Stimulated activated CD4-positive, alpha-beta T cell treated with anti-CD3 and anti-CD28 coated beads, TNF-alpha, amount 100 ng/mL, for 24 hours (primary cell): Measurements from ENCODE around the gene CACNA2D4.

Source experiments
- DNase-seq, 3 experiments: peaks; one replicate each; pipeline ENCODE4 v3.0.0-alpha.2; 2020; ENCODE audit warnings: low read depth in 3 of 3

CACNA2D4 gene

DNA sequence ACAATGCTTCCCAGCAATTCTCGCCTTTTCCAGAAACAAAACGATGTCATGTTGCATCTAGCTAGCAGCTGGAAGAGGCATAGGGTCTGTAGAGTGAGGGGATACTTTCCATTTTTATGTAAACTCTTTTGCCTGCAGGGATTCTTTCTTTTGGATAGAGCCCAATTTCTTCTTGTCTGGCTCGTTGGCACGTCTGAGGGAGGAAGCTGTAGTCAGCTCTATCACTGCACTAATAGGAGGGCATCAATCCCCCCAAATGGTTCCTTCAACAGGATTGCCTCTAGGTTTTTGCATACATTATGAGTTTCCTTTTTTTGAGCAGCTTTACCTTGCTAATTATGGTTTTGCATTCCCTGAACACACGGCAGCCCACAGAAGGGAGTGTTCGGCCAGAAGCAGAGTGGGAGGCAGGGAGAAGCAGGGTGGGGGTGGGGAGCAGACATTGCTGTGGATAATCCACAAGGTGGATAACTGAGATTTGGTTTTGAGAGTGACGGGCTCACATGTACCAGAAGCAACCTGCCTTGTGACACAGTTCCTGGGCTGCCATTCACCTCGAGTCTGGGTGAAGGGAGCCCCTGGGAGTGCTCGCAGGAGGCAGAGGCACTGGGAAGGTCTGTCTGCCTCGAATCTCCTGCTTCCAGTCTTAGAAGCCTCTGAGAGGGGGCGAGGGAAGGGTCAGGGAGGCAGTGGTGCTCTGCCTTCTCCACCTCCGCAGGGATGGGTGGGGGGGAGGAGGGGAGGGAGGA lies 73.6 kb downstream of the CACNA2D4 start:
- no peak for DNase-seq

DNA sequence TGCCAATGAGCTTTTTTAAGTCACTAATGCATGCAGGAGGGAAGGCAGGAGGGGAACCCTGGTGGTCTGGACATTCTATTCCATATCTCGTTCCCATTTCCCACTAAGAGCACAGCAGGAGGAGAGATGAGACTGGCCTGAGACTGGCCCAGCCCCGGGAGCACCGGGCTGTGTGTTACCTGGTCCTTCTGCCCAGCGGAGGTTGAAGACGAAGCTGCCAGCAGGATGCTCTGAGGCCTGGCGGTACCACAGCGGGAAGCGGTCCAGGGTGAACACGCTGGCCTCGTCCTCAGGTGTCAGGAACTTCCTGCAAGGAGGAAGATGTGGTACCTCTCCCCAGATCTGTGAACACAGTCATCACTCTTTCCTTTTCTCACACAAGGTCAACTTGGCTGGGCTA lies 74.2 kb downstream of the CACNA2D4 start:
- no peak for DNase-seq

DNA sequence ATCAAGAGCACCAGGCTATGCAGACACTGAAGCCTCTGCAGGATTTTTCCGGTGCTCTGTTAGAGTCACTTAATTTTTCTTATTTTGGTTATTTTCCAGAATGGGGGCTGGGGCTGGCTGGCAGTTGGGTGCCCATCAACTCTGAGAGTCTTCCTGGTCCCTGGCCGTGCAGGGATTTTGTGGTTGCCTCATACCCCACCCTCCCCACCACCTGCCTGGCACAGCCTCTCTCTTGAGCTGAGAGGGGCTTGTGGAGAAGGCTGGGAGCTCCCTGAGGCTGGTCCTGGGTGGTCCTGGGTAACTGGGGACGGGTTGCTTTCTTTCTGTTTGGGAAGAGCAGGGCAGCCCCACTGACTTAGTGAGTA lies 74.8 kb downstream of the CACNA2D4 start:
- DNase-seq = no peak

DNA sequence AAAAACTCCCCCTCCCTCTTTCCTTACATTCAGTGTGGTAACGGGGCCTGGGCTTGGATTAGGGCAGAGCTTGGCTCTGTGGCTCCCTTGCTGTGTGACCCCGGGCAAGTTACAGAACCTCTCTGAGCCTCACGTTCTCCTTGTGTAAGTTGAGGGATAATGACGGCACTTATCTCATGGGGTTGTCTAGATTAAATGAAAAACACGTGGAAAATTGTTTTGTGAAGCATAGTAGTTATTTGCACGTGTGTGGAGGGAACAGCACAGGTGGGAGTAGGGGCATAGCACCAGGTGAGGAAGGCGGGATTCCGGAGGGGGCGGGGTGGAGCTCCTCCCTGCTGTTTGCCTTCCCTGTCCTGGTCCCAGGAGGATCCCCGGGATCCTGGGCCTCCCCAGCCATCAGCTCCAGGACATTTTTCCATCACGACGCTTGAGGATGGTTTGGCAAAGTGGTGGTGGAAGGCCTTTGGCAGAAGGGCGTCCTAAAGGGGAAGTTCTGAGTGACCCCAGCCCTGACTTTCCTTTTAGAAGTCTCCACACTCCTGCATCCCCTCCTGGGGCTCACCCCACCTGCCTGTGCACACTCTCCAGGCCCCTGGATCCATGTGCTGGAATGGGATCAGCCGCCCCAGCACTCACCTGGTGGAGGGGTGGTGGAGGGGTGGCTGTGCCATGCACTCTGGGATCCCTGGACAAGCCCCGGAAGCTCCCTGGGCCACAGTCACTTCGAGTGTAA lies 75.4 kb downstream of the CACNA2D4 start:
- DNase-seq = no peak

DNA sequence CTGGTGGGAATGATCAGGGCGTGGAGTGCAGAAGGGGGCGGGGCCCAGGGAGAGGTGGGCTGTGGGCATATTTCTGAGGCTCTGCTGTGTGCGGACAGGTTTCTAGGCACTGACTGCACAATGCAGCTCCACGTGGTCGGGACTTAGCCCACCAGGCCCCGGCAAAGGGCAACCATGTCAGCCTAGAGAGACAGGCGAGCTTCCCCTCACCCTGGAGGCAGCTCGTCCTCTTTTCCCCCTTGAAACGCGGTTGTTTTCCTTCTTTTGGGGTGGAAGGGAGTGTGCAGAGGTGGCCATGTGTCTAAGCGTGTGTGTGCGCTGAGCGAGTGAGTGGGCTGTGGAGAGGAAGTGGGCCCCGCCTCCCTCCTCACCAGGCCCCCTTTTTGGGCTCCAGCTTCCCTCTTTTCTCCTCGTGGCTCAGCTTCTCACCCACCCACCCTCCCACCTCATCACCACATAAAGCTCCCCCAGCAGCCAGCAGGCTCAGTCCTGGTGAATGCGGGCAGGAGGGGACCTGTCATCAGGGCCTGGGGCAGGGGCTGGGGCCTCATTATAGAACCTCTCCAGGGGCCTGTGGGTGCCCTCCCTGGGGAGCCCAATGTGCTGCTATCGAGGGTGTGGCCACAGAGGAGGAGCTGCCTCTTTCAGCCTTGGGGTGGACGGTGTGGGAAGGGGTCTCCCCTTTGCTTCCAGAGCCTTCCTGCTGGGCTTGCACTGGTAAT lies 76.1 kb downstream of the CACNA2D4 start:
- no peak for DNase-seq

DNA sequence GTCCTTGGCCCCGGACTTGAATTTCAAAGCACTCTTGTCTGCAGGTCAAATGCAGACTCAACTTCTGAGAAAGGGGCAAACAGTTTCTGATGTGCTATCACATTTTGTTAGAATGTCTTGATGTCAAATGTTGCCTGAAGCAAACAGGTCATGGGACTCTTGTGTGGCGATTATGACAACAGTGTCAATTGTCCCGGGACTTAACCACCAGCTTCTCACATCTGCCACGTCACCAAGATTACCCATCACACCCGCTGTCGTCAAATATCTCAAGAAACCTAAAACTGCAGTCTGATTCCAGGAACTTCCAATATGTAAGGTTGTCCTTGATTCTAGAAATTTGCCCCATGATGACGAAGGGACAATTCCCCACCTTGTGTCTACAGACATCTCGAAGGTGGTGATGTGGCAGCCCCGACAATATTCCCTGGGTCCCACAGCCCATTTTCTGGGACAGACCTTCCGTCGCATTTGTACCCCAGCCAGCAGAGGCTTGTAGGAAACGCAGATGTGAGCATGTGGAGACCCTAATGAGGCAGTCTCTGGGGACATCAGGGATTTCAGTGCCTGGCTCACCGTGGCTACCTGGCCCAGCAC lies 76.8 kb downstream of the CACNA2D4 start:
- no peak for DNase-seq

DNA sequence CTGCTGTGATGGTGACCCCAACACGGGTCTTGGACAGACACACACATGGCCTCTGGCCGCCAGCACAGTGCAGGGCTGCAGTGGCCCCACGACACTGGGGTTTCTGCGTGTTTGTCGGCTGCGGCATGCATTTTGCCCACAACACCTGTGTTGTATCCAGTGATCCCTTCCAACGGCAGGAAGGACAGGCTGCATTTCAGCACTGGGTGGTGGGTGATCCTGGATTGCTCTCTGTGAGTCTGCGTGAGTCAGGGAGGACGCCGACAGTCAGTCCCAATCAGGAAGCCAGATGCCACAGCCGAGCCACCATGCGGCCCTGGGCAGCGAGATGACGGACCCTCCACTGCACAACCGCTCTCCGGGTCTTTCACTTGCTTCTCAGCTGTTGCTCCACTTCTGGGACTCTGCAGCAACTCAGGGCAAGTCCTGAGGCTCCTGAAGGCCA lies 77.4 kb downstream of the CACNA2D4 start:
- no peak for DNase-seq

DNA sequence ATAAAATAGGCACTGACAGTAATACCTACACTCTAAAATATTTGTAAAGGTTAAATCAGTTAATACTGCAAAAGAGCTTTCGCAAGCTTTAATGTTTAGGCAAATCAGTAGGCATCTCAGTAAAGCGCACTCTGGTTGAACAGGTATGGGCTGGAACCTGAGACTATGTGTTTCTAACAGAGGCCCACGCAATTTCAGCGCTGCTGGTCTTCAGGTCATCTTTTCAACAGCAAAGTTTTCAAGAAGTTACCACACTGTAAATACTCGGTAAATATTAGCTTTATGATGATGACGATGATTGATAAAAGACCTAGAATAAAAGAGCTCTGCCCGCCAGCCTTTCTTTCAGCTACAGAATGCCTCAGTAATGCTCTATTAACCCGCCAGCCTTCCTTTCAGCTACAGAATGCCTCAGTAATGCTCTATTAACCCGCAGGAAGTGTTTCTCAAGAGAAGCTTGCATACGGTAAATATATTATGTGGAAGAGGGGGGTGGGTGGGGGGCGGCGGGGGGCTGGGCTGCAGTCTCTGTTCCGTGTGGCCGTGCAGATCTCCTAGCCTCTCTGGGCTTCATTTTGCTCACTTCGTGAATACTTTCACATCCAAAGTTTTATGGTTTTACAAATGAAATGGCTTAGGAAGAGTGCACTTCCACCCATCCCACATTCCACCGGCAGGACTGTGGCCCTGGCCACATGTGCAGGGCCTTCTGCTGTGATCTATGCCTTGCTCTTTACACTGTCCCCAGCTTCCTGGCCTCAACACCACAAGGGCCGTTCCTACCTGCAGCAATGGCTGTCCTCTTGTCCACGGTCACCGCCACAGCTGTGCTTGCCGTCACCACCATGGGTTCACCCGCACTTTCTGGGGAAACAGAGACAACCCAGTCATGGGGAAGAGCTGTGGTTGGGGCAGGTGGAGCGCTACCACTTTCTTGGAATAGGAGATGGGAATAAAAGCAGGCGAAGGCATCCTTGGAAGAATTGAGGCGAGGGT lies 78.2 kb downstream of the CACNA2D4 start:
- no peak for DNase-seq

DNA sequence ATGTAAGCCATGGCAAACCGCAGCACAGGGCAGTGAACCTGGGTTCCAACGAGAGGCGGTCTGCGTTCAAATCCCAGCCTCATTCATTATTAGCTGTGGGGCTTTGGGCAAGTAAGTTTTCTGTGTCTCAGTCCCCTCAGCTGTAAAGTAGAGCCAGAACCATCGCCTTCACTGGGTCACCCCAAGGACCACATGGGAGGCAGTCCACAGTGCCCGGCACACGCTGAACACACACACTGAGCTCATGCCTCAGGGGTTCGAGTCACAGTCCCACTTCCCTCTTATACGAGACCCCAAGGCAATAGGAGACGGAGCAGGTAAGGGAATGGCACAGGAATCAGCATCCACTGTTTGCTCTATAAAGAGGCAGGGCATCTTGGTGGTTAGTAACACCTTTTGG lies 79.0 kb downstream of the CACNA2D4 start:
- DNase-seq = no peak

DNA sequence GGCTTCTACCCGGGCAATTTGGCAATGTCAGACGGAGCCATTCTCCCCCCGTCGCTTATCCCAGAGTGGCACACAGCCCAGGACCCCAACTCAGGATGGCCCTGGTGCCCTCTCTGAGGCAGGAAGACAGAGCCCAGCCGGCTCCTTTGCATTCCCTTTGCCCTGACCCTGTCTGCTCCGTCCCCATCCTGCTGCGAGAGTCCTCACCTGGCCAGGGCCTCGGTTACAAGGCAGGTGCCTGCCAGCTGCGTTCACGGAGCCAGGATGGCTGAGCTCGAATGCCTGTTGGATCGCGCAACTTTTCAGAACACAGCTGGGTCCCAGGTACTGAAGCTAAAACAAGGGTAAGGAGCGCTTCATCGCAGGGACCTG lies 79.5 kb downstream of the CACNA2D4 start:
- DNase-seq = no peak

DNA sequence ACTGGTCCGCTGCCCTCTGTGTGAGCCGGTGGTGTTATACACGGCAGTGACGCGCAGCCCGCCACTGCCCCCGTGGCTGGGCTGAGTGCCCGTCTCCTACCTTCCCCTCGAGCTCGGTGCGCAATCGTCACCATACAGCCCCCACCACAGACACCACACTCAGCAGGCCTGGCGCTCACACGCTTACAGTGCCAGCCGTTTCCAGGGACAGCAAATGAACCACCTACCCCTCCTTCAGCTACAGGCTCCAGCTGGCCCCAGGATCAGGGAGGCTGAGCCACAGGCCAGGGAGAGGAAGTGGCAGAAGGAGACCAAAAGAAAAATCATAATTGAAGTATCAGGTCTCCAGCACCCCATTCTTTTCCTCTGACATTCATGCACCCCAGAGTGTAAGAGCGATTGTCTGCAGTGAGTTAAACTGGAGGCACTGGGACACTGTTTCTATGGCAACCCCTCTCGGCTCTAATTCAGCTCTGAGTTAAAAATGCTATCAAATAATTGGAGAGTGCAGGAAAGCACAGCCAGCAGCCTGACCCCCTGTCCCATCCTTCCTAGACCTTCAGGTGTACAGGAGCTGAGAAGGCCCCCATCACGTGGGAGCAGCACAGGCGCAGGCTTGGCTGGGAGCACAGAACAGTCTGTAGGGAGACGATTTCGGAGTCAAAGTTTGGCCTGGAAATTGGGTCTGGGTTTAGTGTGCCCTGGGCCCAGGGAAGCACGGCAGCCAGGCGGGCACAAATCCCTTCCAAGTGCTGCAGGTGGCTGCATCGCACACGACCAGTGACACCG lies 80.1 kb downstream of the CACNA2D4 start:
- no peak for DNase-seq

DNA sequence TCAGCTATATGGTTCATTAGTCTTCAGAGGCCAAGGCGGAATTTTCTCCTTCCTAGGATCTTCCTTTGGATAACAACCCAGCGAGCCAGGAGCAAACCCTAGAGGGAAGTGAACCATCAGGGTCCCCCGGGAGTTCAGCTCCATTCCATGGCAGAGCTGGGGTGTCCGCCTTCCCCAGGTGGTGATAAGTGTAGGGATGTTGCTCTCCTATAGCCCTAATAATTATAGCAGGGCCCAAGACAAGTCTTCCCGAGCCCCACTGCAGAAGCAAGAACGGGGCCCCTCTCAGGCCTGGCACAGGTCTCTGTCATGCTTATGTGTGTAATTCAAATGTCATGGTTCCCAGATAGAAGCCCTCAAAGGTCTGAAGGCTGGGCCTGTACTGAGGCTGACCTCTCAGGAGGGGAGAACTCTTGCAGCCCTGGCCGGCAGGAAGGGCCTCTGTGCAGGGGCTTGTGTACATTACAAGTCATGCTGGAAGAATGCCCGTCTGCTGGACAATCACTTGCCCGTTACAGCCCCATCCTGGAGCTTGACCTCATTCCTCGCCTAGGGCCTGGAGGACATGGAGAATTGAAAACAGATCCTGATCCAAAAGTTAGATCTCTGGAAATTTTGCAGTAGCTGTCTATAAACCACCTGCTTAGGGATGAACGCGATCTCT lies 80.8 kb downstream of the CACNA2D4 start:
- DNase-seq = no peak

DNA sequence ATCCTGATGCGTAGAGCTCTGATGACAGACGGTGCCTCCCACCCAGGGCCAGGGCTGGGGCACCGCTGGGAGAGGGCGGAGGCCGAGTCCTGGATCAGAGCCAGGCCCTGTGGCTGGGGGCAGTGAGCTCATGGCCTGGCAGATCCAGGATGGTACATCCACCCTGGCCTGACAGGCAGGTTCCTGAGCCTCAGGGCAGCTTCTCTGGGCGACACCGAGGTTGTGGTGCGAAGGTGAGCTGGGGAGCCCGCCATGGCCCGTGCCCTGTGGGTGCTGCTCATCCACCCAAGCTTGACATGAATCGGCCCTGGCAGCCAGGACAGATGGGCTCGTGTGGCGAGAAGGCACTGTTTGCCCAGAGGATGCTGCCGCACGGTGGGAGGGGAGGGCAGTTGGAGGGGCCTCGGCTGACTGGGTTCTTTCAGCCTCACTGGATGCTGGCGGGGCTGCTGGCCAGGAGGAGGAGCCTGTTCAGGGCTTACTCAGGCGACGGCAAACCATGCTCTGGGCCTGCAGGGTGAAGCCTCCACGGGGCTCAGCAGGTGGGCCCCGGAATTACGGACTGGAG lies 81.5 kb downstream of the CACNA2D4 start:
- DNase-seq = no peak

DNA sequence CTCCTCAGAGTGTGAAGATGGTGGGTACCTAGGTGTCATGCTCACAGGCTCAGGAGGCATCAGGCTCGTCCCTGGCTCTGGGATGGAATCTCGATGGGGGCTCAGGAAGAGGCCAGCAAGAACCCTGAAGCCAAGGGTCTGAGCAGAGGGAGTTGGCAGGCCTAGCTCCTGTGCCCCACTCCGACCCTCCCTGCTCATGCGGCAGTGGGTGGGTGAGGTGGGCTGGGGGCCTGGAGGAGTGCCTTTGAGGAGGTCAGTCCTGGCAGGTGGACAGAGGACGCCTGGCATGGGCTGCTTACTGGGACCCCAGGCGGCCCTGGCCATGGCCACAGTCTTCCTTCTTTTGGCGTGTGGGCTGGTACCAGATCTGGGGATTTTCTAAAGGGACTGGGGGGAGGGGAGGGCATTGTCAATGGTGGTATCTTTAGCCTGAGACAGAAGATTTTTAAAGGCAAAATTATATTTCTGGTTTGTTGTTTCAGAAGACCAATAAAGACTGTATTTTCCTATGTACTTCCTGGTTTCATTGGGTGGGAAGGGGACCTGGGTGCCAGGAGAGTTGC lies 82.1 kb downstream of the CACNA2D4 start:
- DNase-seq = no peak

DNA sequence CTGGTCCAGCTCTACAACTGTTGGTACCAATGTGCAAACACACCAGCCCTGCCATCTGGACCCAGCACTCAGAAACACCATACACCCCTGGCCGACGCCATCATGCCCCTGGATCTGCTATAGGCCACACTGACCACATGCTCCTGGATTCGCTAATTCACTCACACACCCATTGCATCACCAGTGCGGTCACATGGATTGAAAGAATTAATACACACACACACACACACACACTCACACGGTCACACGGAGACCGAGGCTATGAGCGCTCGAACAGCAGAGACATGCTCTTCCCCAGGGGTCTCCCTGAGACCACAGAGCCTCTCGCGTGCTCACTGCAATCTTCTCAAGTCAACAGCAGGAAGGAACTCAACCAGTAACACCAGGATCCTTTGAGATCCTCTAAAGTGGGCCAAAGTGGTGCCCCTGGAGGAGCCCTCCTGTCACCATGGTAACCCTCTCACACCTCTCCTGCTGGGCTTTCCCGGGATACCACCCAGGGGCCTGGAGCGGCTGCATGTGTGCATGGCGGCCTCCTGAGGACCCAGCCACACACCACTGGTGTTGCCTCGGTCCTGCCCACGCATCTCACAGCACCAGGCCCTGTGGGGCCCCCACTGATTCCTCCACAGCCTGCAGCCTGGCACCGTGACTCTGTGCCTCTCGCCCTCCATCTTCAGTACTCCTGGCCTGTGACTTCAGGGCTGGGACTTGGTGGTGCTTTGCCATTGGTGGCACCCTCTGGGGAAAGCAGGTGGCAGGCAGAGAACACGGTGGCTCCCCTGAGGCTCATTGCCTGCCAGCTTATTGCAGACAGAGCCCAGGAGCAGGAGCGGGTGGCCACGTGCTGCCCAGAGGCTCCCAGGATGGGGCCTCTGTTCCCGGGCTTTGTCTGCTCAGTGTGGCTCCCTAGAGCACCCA lies 83.0 kb downstream of the CACNA2D4 start:
- DNase-seq = no peak

DNA sequence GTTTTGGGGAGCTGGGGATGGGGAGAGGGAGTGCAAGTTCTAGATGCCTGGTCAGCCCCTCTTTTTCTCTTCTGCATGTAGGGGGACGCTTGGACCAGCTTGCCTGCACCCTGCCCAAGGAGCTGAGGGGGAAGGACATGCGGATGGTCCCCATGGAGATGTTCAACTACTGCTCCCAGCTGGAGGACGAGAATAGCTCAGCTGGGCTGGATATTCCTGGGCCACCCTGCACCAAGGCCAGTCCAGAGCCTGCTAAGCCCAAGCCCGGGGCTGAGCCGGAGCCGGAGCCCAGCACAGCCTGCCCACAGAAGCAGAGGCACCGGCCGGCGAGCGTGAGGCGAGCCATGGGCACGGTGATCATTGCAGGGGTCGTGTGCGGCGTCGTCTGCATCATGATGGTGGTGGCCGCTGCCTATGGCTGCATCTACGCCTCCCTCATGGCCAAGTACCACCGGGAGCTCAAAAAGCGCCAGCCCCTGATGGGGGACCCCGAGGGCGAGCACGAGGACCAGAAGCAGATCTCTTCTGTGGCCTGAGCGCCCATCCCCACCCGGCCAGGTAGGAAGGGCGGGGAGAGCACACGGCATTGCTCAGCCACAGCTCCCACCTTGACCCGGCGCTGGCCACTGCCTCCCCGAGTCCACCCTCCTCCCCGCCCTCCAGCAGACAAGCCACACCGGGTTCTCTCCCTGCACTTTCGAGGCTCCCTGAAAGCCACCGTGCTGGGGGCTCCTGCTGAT lies 84.1 kb downstream of the CACNA2D4 start:
- no peak for DNase-seq

DNA sequence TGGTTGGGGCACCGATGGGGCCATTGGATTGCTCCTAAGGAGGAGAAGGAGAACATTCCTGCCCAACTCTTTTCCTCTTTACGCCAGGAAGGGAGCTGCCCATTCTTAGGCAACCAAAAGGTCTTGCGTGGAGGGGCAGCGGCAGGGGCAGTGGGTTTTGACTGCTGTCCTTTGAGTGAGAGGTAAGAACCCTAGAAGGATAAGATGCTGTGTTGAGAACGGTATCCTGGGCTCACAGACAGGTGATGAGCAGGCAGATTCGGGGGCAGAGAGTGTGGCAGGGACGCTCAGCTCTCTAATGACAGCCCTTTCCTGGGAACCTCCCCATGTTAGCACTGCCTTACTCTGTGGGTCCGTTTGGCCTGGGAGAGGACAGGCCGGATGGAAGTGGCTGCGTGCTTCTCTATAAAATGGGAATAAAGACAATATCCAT lies 84.8 kb downstream of the CACNA2D4 start:
- no peak for DNase-seq
